ENCODE data around the gene KIF7. TPM values are rescaled to one million over a fixed set of nuclear protein-coding genes. Genes with fewer than 3 reads are reported as not detected.

The KIF7 gene
- total RNA-seq, 2 donors from 2014 or later, result 2.1 to 3.0 TPM

GRCh38 chr15:89646416-89647141 lies 8.7 kb downstream of the KIF7 start:
- Histone ChIP-seq H3K4me1 (peaks cover 10% of the 10 kb centered on the region), H3K27ac (no peak overlapping the region), H3K4me3 (no peak overlapping the region), H3K27me3 (no peaks in the 10 kb centered on the region), H3K9me3 (no peaks in the 10 kb centered on the region), H3K36me3 (replicated peaks in 1 of 2; ENCODE audit: insufficient read depth in 1 of 2, low read depth in 2 of 2) (no peaks in the 10 kb centered on the region)
- no peak for ATAC-seq
- 62 to 80% methylated on average over 11 to 20 of the region's 22 CpGs for WGBS, 2 donors
- intact Hi-C loops (cut with DNase I), result loop anchor here (5.0 to 10.0 kb wide), 2 partner anchors 48 to 101 kb away; partner anchors contain the start of genes PEX11A and WDR93
- TF ChIP-seq POLR2A (IDR thresholded peaks at IDR 0.05), result no peak
- no peak for TF ChIP-seq CTCF (IDR thresholded peaks at IDR 0.05)
- DNase-seq, result no peak

- no peaks in the 10 kb centered on the region for H3K36me3 ChIP-seq (replicated peaks in 1 of 2; ENCODE audit: insufficient read depth in 1 of 2, low read depth in 2 of 2)
- TF ChIP-seq CTCF (IDR thresholded peaks at IDR 0.05) (no peak), POLR2A (IDR thresholded peaks at IDR 0.05) (no peak)
- no peaks in the 10 kb centered on the region for H3K27me3 ChIP-seq
- ATAC-seq (no peak), DNase-seq (no peak)
- whole genome bisulfite sequencing, 2 donors, result 90 to 93% methylated on average over 6 of the region's 8 CpGs
- peaks cover 10% of the 10 kb centered on the region for H3K4me1 ChIP-seq
- no peaks in the 10 kb centered on the region for H3K9me3 ChIP-seq
- intact Hi-C loops (cut with DNase I), result loop anchor here (5.0 to 10.0 kb wide), 2 partner anchors 49 to 102 kb away; partner anchors contain the start of genes PEX11A and WDR93
- no peak overlapping the region for H3K4me3 ChIP-seq
- no peak overlapping the region for H3K27ac ChIP-seq
Observed at GRCh38 chr15:89645680-89646079, 9.6 kb downstream of the KIF7 start.

- Histone ChIP-seq H3K4me3 (no peak overlapping the region), H3K9me3 (no peaks in the 10 kb centered on the region), H3K36me3 (replicated peaks in 1 of 2; ENCODE audit: insufficient read depth in 1 of 2, low read depth in 2 of 2) (no peaks in the 10 kb centered on the region), H3K4me1 (peaks cover 4% of the 10 kb centered on the region), H3K27me3 (no peaks in the 10 kb centered on the region), H3K27ac (no peak overlapping the region)
- intact Hi-C loops (cut with DNase I), result loop anchor here (10.0 kb wide), 1 partner anchor 53 kb away; the partner anchor contains the start of genes PEX11A and WDR93
- 83 to 90% methylated on average over 15 to 16 of the region's 16 CpGs for WGBS, 2 donors
- TF ChIP-seq POLR2A (IDR thresholded peaks at IDR 0.05), result no peak
- TF ChIP-seq CTCF (IDR thresholded peaks at IDR 0.05), result no peak
- ATAC-seq, result no peak
- DNase-seq, result no peak
Observed at GRCh38 chr15:89642106-89642505, 13.2 kb downstream of the KIF7 start.

GRCh38 chr15:89641053-89641452 lies 14.2 kb downstream of the KIF7 start:
- H3K4me3 ChIP-seq, result no peak overlapping the region
- no peaks in the 10 kb centered on the region for H3K36me3 ChIP-seq (replicated peaks in 1 of 2; ENCODE audit: insufficient read depth in 1 of 2, low read depth in 2 of 2)
- DNase-seq (no peak), ATAC-seq (no peak)
- WGBS, 2 donors, result 82 to 86% methylated on average over 5 of the region's 5 CpGs
- intact Hi-C loops (cut with DNase I), result loop anchor here (10.0 kb wide), 1 partner anchor 54 kb away; the partner anchor contains the start of genes PEX11A and WDR93
- no peak for TF ChIP-seq POLR2A (IDR thresholded peaks at IDR 0.05)
- no peak for TF ChIP-seq CTCF (IDR thresholded peaks at IDR 0.05)
- no peaks in the 10 kb centered on the region for H3K27me3 ChIP-seq
- no peaks in the 10 kb centered on the region for H3K4me1 ChIP-seq
- H3K9me3 ChIP-seq, result no peaks in the 10 kb centered on the region
- no peak overlapping the region for H3K27ac ChIP-seq
